ENCODE results near the gene DOCK3.

GRCh38 chr3:50652709-50653108, 22.0 kb upstream of the DOCK3 start:
- no peak for TF ChIP-seq POLR2A (IDR thresholded peaks at IDR 0.05)
- TF ChIP-seq, protein P1, sequence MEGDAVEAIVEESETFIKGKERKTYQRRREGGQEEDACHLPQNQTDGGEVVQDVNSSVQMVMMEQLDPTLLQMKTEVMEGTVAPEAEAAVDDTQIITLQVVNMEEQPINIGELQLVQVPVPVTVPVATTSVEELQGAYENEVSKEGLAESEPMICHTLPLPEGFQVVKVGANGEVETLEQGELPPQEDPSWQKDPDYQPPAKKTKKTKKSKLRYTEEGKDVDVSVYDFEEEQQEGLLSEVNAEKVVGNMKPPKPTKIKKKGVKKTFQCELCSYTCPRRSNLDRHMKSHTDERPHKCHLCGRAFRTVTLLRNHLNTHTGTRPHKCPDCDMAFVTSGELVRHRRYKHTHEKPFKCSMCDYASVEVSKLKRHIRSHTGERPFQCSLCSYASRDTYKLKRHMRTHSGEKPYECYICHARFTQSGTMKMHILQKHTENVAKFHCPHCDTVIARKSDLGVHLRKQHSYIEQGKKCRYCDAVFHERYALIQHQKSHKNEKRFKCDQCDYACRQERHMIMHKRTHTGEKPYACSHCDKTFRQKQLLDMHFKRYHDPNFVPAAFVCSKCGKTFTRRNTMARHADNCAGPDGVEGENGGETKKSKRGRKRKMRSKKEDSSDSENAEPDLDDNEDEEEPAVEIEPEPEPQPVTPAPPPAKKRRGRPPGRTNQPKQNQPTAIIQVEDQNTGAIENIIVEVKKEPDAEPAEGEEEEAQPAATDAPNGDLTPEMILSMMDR (IDR thresholded peaks at IDR 0.05) = peak in 1 of 3 donors; percentile 10
- no peak for TF ChIP-seq EP300 (IDR thresholded peaks at IDR 0.05)

Data from ovary (tissue), 3 donors.